Hepatocyte (in vitro differentiated cells): Measurements from ENCODE around the gene PDGFRA. TPM values are rescaled to one million over a fixed set of nuclear protein-coding genes. Genes with fewer than 3 reads are reported as not detected.
"Not testable (repeated sequence)": the region's sequence is repeated elsewhere in the genome, so short reads cannot be mapped to it uniquely, and the experiment has no call there.

Source experiments
- DNase-seq: peaks from one replicate; pipeline ENCODE4 v3.0.0-alpha.2; 2016; ENCODE audit warnings: low spot score
- H2AFZ ChIP-seq: fragments of 200-600 bp; sonication (generic); 2 replicates; pipeline ENCODE4 v1.6.0; 2016; ENCODE audit warnings: antibody characterized with exemption, mild to moderate bottlenecking
- H3K27ac ChIP-seq: fragments of 200-600 bp; sonication (generic); 2 replicates; pipeline ENCODE4 v1.5.1; 2016; ENCODE audit warnings: mild to moderate bottlenecking
- H3K27me3 ChIP-seq: fragments of 200-600 bp; sonication (generic); 2 replicates; pipeline ENCODE4 v1.6.1; 2016
- H3K36me3 ChIP-seq: fragments of 200-600 bp; sonication (generic); replicated peaks from 2 replicates; pipeline ENCODE4 v1.5.1; 2016; ENCODE audit warnings: low read depth; ENCODE audit not compliant: insufficient read depth
- H3K4me1 ChIP-seq: fragments of 200-600 bp; sonication (generic); 2 replicates; pipeline ENCODE4 v1.5.1; 2016; ENCODE audit warnings: mild to moderate bottlenecking, moderate library complexity; ENCODE audit not compliant: insufficient read depth
- H3K4me2 ChIP-seq: fragments of 200-600 bp; sonication (generic); 2 replicates; pipeline ENCODE4 v1.6.0; 2016
- H3K4me3 ChIP-seq: fragments of 200-600 bp; sonication (generic); 2 replicates; pipeline ENCODE4 v1.5.1; 2016; ENCODE audit warnings: mild to moderate bottlenecking
- H3K79me2 ChIP-seq: fragments of 200-600 bp; sonication (generic); 2 replicates; pipeline ENCODE4 v1.6.0; 2017; ENCODE audit warnings: mild to moderate bottlenecking
- H3K9me2 ChIP-seq: fragments of 200-600 bp; sonication (generic); replicated peaks from 2 replicates; pipeline ENCODE4 v1.6.0; 2017; ENCODE audit warnings: mild to moderate bottlenecking; ENCODE audit not compliant: insufficient read depth
- H3K9me3 ChIP-seq: fragments of 200-600 bp; sonication (generic); 2 replicates; pipeline ENCODE4 v1.5.1; 2016; ENCODE audit warnings: low read depth, mild to moderate bottlenecking
- H4K20me1 ChIP-seq: fragments of 200-600 bp; sonication (generic); 2 replicates; pipeline ENCODE4 v1.6.0; 2016; ENCODE audit warnings: mild to moderate bottlenecking; ENCODE audit not compliant: insufficient read depth, poor library complexity, severe bottlenecking
- EZH2 ChIP-seq: fragments of 200-600 bp; sonication (generic); IDR thresholded peaks from 2 replicates; pipeline ENCODE4 v1.6.1; 2016; ENCODE audit warnings: antibody characterized with exemption, mild to moderate bottlenecking, borderline replicate concordance
- EZH2phosphoT487 ChIP-seq: fragments of 200-600 bp; sonication (generic); IDR thresholded peaks from one replicate; pipeline ENCODE4 v1.6.1; 2018; ENCODE audit warnings: antibody characterized with exemption, mild to moderate bottlenecking, low read depth, moderate library complexity; ENCODE audit not compliant: unreplicated experiment, severe bottlenecking
- WGBS: methylation state at CpG from one replicate; pipeline ENCODE4 v1.1.6; 2016; ENCODE audit warnings: low lambda C conversion rate; ENCODE audit errors: missing lambda C conversion rate; 5-methylcytosine and 5-hydroxymethylcytosine counted together
- polyA plus RNA-seq: library from polyadenylated mRNA; unstranded; fragments of >200 nt; fragmentation: Nextera tagmentation; extraction: Ambion mirVana; gene quantifications from 2 replicates; pipeline ENCODE4 v1.2.1, GENCODE V29; 2016
- total RNA-seq: library from RNA; depleted of rRNA; stranded (reverse); fragments of >200 nt; gene quantifications from 2 replicates; pipeline ENCODE4 v1.2.3, GENCODE V29; 2014
- TF ChIP-seq, protein P1 (sequence below): fragments of 200-600 bp; sonication (generic); IDR thresholded peaks from 2 replicates; pipeline ENCODE4 v1.5.1; 2016; ENCODE audit warnings: antibody characterized with exemption, mild to moderate bottlenecking; ENCODE audit not compliant: poor library complexity

The PDGFRA gene
- total and polyA plus RNA-seq, 2 experiments from 2014 or later: 36.3 to 117 TPM

DNA sequence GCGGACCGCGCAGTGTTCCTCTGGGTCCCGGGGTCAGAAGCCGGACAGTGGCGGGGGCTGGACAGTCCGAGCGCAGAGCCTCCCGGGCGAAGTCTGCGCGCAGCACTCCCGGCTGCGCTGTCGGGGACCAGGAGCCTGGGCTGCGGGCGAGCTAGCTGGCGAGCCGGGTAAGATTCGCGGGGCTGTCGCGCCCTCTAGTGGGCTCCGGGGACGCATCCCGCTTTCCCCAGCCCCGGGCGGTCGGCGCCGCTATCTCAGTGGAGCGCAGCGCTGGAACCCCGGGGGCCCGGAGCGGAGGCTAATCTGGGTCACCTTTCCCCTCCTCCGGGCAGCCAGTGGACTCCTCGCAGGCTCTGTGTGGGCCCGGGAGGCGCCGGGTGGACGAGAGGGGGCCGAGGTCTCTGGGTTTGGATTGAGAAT lies 4.2 kb downstream of the PDGFRA start:
- TF ChIP-seq EZH2: no peak
- TF ChIP-seq, protein P1, sequence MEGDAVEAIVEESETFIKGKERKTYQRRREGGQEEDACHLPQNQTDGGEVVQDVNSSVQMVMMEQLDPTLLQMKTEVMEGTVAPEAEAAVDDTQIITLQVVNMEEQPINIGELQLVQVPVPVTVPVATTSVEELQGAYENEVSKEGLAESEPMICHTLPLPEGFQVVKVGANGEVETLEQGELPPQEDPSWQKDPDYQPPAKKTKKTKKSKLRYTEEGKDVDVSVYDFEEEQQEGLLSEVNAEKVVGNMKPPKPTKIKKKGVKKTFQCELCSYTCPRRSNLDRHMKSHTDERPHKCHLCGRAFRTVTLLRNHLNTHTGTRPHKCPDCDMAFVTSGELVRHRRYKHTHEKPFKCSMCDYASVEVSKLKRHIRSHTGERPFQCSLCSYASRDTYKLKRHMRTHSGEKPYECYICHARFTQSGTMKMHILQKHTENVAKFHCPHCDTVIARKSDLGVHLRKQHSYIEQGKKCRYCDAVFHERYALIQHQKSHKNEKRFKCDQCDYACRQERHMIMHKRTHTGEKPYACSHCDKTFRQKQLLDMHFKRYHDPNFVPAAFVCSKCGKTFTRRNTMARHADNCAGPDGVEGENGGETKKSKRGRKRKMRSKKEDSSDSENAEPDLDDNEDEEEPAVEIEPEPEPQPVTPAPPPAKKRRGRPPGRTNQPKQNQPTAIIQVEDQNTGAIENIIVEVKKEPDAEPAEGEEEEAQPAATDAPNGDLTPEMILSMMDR: peak; percentile 84
- Histone ChIP-seq H3K4me2 (peak overlapping the region; percentile 97), H3K27me3 (peaks cover 27% of the 10 kb centered on the region), H4K20me1 (peaks cover 35% of the 10 kb centered on the region), H3K4me1 (peaks cover 3% of the 10 kb centered on the region), H3K36me3 (no peaks in the 10 kb centered on the region), H2AFZ (peak overlapping the region; percentile 67), H3K4me3 (peak overlapping the region; percentile 94), H3K9me2 (no peaks in the 10 kb centered on the region), H3K27ac (peak overlapping the region; percentile 96), H3K9me3 (no peaks in the 10 kb centered on the region), H3K79me2 (peaks cover 81% of the 10 kb centered on the region)
- WGBS: under 1% methylated on average over 38 of the region's 43 CpGs
- DNase-seq: peak; percentile 94

DNA sequence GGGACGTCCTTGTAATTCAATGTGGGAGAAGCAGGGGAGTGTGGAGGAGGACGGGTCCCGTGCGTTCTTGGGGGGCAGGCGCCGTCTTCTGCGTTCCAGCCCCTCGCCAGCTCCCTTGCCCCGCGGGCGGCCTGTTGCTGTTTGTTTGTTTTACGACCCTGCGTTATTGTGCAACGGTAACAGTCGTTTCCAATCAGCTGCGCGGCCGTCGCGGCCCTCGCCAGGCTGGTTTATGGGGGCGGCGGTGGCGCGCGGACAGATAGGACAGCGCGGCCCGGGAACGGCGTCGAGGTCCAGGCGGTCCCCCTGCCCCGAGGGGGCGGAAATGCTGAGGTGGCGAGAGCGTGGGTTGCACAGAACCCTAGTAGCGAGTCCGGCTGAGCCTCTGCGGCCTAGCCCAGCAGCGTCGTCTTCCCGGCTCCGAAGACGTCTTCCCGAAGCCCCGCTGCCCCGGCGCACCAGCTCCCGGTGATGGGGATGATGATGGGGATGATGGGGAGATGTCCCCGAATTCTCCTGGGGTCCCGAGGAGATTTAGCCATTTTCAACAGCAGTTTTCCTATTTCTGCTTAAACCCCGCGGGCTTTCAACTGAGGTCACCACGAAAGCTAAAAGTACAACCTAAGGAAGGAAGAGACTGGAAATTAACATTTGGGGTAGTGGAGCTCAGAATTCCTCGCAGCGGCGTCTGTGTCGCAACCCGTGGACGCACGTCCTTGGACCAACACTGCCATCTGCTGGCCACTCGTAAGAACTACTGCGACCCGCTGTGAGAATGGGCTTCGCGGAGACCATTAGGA lies 4.8 kb downstream of the PDGFRA start:
- WGBS: 2% methylated on average over 66 of the region's 67 CpGs
- Histone ChIP-seq H3K9me3 (no peaks in the 10 kb centered on the region), H3K27me3 (peaks cover 25% of the 10 kb centered on the region), H2AFZ (peak overlapping the region; percentile 67), H3K9me2 (no peaks in the 10 kb centered on the region), H3K79me2 (peaks cover 87% of the 10 kb centered on the region), H3K4me1 (peaks cover 3% of the 10 kb centered on the region), H3K4me2 (peak overlapping the region; percentile 97), H4K20me1 (peaks cover 41% of the 10 kb centered on the region), H3K36me3 (no peaks in the 10 kb centered on the region), H3K4me3 (peak overlapping the region; percentile 94), H3K27ac (peak overlapping the region; percentile 96)
- TF ChIP-seq, protein P1: peak; percentile 97
- no peak for TF ChIP-seq EZH2
- DNase-seq: peak; percentile 91

GRCh38 chr4:54234497-54235205 lies 5.6 kb downstream of the PDGFRA start:
- Histone ChIP-seq H3K79me2 (peaks cover 90% of the 10 kb centered on the region), H3K9me2 (no peaks in the 10 kb centered on the region), H3K9me3 (no peaks in the 10 kb centered on the region), H3K4me3 (peak overlapping the region; percentile 15), H2AFZ (no peak overlapping the region), H3K27ac (peak overlapping the region; percentile 14), H3K4me1 (peaks cover 3% of the 10 kb centered on the region), H3K27me3 (peaks cover 25% of the 10 kb centered on the region), H4K20me1 (peaks cover 47% of the 10 kb centered on the region), H3K36me3 (no peaks in the 10 kb centered on the region), H3K4me2 (peak overlapping the region; percentile 97)
- DNase-seq: no peak
- TF ChIP-seq EZH2 (no peak), EZH2phosphoT487 (no peak)
- TF ChIP-seq, protein P1: peak; percentile 5
- WGBS: 22% methylated on average over 10 of the region's 10 CpGs

- H3K4me1 ChIP-seq, H3K4me3 ChIP-seq, DNase-seq, H2AFZ ChIP-seq, H3K27ac ChIP-seq, H3K9me2 ChIP-seq, H3K36me3 ChIP-seq, H3K9me3 ChIP-seq: not testable (repeated sequence)
- Histone ChIP-seq H3K4me2 (peak overlapping the region; percentile 97), H3K27me3 (peaks cover 14% of the 10 kb centered on the region), H4K20me1 (peaks cover 59% of the 10 kb centered on the region), H3K79me2 (peaks cover 89% of the 10 kb centered on the region)
- WGBS: 83% methylated on average over 7 of the region's 7 CpGs
These were observed 7.2 kb downstream of the PDGFRA start for GRCh38 chr4:54236316-54236715.
